GM12873 (cell line): ENCODE results near the gene FADS1.

ENCODE experiments used
- CTCF ChIP-seq: IDR thresholded peaks from 2 replicates; pipeline ENCODE4 v1.5.1; 2012; ENCODE audit warnings: low read depth, mild to moderate bottlenecking, moderate library complexity, low read length, control low read depth; ENCODE audit not compliant: insufficient read depth; ENCODE audit errors: missing control alignments

FADS1 gene

GRCh38 chr11:61769946-61770683, 46.7 kb downstream of the FADS1 start:
- TF ChIP-seq CTCF, result no peak

GRCh38 chr11:61769169-61769920, 47.5 kb downstream of the FADS1 start:
- peak; percentile 7 for TF ChIP-seq CTCF

GRCh38 chr11:61768376-61769076, 48.3 kb downstream of the FADS1 start:
- TF ChIP-seq CTCF, result no peak

GRCh38 chr11:61766353-61766841, 50.4 kb downstream of the FADS1 start:
- TF ChIP-seq CTCF, result no peak

- no peak for TF ChIP-seq CTCF
These were observed 51.1 kb downstream of the FADS1 start for GRCh38 chr11:61765550-61766253.

GRCh38 chr11:61764606-61765260, 52.1 kb downstream of the FADS1 start:
- no peak for TF ChIP-seq CTCF
